ENCODE measurements around the gene CPLX1.

The CPLX1 gene

DNA sequence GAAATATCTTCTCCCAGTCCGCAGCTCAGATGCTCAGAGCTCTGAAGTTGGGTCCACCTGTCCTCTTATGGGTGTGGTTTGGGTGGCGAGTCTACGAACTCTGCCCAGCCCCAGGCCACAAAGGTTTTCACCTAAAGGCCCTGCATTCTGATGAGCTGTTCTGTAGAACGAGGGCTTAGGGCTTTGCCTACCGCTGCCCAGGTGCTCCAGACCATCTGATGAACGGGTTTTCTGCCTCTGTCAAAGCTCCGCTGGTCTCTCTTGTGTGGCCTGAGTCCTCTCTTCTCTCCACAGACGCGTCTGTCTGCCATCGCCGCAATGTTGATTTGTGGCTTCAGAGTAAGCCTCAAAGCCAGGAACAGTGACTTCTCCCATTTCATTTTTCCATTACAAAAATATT lies 28.4 kb upstream of the CPLX1 start:
- TF ChIP-seq, protein P1, sequence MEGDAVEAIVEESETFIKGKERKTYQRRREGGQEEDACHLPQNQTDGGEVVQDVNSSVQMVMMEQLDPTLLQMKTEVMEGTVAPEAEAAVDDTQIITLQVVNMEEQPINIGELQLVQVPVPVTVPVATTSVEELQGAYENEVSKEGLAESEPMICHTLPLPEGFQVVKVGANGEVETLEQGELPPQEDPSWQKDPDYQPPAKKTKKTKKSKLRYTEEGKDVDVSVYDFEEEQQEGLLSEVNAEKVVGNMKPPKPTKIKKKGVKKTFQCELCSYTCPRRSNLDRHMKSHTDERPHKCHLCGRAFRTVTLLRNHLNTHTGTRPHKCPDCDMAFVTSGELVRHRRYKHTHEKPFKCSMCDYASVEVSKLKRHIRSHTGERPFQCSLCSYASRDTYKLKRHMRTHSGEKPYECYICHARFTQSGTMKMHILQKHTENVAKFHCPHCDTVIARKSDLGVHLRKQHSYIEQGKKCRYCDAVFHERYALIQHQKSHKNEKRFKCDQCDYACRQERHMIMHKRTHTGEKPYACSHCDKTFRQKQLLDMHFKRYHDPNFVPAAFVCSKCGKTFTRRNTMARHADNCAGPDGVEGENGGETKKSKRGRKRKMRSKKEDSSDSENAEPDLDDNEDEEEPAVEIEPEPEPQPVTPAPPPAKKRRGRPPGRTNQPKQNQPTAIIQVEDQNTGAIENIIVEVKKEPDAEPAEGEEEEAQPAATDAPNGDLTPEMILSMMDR (conservative IDR thresholded peaks at IDR 0.05), result no peak

DNA sequence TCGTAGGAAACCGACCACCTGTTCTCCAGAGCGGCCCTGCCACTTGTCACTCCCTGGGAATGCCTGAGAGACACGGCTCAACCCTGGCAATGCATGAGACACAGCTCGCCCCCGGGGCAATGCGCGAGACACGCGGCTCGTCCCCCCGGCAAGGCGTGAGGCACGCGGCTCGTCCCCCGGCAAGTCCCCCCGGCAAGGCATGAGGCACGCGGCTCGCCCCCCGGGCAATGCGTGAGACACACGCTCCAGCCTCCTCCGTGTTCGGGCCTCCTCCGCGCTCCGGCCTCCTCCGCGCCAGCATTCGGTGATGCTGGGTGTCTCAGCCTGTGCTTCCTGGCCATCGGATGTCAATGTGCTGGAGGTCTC lies 27.5 kb upstream of the CPLX1 start:
- TF ChIP-seq, protein P1 (conservative IDR thresholded peaks at IDR 0.05), result no peak
- H3K27ac ChIP-seq, result no peak overlapping the region

More for the DNA sequence above, 28.4 kb upstream of the CPLX1 start:
- no peak overlapping the region for H3K27ac ChIP-seq

DNA sequence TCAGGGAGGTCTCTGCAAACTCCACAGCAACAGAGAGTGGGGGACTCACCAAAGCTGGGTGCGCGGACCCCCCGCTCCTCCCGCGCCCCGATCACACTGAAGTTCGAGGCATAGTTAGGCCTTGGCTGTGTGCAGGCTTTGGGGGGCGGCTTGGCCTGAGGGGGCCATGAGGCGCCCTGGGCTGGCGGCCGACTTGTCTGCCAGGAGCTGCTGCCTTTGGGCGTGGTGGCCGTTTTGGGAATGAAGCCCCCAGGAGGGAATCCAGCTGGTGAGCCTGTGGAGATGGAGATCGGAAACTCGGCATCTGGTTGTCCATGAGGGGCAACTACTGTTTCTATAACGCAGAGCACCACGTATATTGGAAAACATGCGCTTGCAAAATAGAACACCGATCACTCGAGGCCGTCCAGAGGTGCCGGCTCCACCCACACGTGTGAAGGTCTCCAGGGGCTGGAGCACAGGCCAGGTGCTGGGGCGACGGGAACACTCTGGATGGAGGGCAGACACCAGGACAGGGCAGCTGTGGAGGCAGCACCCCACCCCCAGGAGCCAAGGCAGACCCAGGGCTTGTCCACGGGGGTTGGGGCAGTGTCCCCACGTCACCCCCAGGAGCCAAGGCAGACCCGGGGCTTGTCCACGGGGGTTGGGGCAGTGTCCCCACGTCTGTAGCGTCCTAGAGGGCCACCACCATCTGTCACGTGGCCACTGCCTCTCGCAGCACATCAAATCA lies 25.9 kb upstream of the CPLX1 start:
- no peak overlapping the region for H3K27ac ChIP-seq
- TF ChIP-seq, protein P1 (conservative IDR thresholded peaks at IDR 0.05), result no peak

DNA sequence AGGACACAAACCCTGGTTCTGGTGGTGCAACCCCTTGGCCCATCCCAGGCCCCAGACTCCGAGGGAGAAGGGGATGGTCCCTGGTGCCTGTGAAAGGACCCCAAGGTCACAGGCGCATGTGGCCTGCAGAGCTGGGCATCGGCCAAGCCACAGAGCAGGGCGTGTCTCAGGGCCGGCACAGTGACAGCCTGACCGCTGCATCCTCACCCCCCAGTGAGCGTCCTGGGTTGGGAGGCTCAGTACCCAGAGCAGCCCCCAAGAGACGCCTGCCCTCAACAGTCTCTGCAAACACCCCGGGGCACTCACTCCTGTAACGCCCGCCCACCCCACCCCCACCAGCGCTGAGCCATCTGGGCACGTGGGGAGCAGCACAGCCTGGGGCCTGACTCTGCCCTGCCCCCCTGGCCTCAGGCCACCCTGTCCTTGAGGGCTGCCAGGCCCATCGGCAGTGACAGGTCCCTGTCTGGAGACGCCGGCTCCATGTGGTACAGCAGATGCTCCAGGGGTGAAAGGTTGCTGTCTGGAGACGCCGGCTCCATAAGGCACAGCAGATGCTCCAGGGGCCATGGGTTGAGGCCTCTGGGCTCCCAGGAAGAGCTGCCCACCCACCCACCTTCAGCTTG lies 24.5 kb upstream of the CPLX1 start:
- TF ChIP-seq, protein P1 (conservative IDR thresholded peaks at IDR 0.05), result no peak
- no peak overlapping the region for H3K27ac ChIP-seq

DNA sequence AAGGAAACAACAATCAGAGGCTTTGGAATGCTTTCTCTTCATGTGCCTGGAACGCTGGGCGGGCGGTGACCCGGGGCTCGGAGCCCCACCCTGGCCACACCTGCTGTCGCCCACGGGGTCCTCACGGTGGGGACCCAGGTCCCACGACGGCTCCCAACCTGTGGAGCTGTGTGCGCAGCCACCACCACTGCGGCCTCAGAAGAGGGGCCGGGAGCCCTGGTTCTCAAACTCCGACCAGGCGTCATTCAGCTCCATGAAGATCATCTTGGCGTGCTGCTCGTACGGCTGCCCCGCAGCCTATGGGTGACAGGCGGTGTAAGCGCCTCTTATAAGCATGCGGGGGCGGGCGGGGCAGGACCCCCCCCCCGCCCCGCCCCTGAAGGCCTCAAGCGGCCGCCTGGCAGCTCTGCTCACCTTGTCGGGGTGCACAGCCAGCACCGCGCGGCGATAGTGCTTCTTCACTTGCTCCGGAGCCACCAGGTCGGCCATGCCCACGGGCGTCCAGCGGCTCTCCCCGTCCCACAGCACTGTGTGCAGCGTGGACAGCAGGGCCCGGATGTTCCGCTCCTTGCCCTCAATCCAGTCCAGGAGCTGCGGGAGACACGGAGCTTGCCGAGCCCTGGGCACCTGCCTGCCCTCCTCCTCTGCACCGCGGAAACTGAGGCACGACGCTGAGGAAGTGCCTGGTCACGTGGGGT lies 23.7 kb upstream of the CPLX1 start:
- TF ChIP-seq, protein P1 (conservative IDR thresholded peaks at IDR 0.05), result no peak

DNA sequence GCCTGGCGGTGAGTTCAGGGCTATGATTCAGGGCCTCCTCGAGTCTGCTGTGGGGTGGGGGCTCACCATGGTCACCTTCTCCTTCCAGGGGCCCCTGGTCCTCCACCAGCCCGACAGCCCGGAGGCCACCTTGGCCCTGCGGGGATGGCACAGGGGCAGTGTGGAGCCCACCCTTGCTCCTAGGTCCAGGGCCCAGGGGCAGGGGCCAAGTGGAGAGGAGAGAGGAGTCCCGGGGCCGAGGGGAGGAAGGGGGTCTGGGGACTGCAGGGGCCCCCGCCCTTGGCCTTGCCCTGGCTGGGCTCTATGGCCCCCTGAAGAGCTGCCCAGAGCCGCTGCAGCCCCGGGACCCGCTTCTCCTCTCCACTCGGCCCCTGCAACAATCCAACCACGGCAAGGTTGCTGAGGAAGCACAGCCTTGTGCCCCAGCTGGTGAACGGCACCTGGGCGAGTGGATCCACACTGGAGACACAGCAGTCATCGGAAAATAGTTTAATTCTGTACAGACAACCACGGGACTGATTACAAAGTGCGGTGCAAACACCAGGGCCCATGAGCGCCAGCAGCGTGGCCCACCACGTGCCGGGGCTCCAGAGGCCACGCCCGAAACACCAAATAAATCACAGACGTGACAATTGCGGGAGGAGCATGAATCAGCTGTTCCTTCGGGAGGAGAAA lies 23.0 kb upstream of the CPLX1 start:
- H3K27ac ChIP-seq, result no peak overlapping the region

More for the DNA sequence above, 23.7 kb upstream of the CPLX1 start:
- H3K27ac ChIP-seq, result no peak overlapping the region

More for the DNA sequence above, 23.0 kb upstream of the CPLX1 start:
- TF ChIP-seq, protein P1 (conservative IDR thresholded peaks at IDR 0.05), result no peak

Measured in VCaP (cell line).